ENCODE measurements around the gene ASCL2. TPM values are rescaled to one million over a fixed set of nuclear protein-coding genes. Genes with fewer than 3 reads are reported as not detected.

The ASCL2 gene
- total RNA-seq, 1 donor from 2014 or later = 0.54 TPM

DNA sequence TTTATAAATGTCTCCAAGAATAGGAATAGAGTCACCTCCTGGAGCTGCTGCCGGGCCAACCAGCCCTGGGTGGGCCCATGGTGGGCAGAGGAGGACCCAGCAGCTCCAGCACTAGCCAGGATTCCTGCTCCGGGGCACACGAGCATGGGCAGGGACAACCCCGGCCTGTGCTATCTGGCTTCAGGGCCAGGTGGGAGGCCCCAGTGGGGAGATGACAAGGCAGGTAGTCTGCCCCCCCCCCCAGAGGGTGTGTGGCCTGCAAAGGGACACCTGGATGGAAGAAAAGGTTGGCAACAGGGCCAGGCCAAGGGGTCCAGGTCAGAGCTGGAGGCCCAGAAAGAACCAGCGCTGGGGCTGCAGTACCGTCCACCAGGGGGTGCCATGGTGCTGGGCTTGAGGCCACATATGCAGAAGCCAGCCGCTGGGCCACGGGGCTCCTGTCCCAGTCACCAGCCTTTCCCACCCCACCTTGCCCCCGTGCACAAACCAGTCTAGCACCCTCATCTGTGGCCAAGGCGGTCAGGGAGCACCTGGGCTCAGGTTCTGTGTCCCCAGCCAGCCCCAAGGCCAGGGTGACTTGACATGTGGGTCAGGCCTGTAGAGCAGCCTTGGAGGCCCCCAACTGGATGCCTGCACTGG, 34.9 kb upstream of the ASCL2 start:
- H3K4me3 Mint-ChIP-seq = no peak overlapping the region
- H3K36me3 Mint-ChIP-seq (ENCODE audit: low read depth) = no peaks in the 10 kb centered on the region
- peak; percentile 69 for DNase-seq (ENCODE audit: low spot score)
- H3K4me1 Mint-ChIP-seq (ENCODE audit: low read depth) = peaks cover 33% of the 10 kb centered on the region
- intact Hi-C loops (cut with micrococcal nuclease) = loop anchor here (1.0 kb wide), 5 partner anchors 72 to 226 kb away; partner anchors contain the start of genes CD81 and TSSC4
- H3K27ac Mint-ChIP-seq = no peak overlapping the region
- no peaks in the 10 kb centered on the region for H3K27me3 Mint-ChIP-seq (ENCODE audit: insufficient read depth)
- no peaks in the 10 kb centered on the region for H3K9me3 Mint-ChIP-seq

DNA sequence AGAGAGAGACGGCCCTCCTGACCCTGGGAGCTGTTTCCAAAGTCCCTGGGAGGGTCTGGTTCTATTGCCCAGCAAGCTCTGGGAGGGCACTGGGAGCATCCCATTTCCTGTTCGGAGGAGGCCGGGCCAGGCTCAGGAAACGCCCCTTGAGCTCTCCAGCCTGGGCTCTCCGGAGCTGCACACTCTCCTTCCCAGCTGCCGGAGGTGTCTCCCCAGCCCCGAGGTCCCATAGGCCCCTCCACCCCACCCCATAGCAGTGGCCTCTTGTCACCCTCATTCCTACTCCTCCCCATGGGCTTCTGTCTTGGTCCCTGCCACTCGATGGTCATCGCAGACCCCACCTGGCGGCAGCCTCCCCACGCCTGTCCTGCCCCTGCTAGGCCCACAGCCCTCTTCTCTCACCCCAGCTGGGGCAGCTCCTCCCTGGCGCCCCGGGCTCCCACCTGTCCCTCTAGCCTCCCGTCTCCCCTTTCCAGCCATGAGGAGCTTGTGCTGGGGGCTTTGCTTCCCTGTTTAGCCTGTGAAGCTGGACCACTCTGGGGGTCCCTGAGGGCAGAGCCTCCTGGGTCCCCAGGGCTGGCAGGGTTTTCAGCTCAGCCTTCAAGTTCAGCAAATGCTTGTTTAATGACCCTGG, 34.2 kb upstream of the ASCL2 start:
- H3K4me3 Mint-ChIP-seq = no peak overlapping the region
- H3K36me3 Mint-ChIP-seq (ENCODE audit: low read depth) = no peaks in the 10 kb centered on the region
- peaks cover 34% of the 10 kb centered on the region for H3K4me1 Mint-ChIP-seq (ENCODE audit: low read depth)
- DNase-seq (ENCODE audit: low spot score) = no peak
- H3K9me3 Mint-ChIP-seq = no peaks in the 10 kb centered on the region
- H3K27ac Mint-ChIP-seq = no peak overlapping the region
- no peaks in the 10 kb centered on the region for H3K27me3 Mint-ChIP-seq (ENCODE audit: insufficient read depth)
- intact Hi-C loops (cut with micrococcal nuclease) = loop anchor here (1.0 kb wide), 5 partner anchors 73 to 227 kb away; partner anchors contain the start of genes CD81 and TSSC4

DNA sequence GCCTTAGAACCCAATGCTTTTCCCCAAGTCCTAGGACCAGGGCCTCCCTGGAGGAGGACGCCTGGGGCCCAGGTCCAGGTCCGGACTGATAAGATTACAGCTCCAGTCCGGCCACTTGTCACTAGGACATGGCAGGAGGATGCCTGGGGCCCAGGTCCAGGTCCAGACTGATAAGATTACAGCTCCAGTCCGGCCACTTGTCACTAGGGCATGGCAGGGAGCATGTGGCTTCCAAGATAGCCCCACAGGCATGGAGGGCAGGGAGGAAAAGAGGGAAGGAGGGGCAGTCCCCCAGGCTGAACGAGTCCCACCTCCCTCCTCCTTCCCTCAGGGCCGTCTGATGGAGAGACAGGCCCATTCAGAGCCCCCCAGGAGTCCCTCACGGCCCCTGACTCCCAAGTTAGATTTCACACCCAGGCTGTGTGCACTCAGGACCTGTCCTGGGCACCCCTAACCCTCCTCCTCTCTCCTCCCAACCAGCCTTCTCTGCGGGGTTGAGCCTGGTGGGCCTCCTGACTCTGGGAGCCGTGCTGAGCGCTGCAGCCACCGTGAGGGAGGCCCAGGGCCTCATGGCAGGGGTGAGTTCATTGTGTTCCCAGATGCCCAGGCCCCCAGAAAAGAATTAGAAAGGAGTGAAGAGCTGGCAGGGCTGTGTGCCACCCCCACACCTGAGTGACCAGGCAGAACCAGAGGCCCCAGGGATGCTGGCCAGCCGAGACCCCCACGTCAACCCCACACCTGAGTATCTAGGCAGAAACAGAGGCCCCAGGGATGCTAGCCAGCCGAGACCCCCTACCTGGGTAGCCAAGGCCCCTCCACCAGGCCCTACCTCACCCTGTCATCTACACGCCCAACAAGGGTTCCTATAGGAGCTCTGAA, 33.5 kb upstream of the ASCL2 start:
- Mint-ChIP-seq H3K4me1 (ENCODE audit: low read depth) (peaks cover 39% of the 10 kb centered on the region), H3K9me3 (no peaks in the 10 kb centered on the region), H3K27ac (no peak overlapping the region), H3K36me3 (ENCODE audit: low read depth) (no peaks in the 10 kb centered on the region), H3K4me3 (no peak overlapping the region), H3K27me3 (ENCODE audit: insufficient read depth) (no peaks in the 10 kb centered on the region)
- no peak for DNase-seq (ENCODE audit: low spot score)
- intact Hi-C loops (cut with micrococcal nuclease) = loop anchor here (2.0 kb wide), 1 partner anchor 581 kb away; the partner anchor contains the start of gene CDKN1C

DNA sequence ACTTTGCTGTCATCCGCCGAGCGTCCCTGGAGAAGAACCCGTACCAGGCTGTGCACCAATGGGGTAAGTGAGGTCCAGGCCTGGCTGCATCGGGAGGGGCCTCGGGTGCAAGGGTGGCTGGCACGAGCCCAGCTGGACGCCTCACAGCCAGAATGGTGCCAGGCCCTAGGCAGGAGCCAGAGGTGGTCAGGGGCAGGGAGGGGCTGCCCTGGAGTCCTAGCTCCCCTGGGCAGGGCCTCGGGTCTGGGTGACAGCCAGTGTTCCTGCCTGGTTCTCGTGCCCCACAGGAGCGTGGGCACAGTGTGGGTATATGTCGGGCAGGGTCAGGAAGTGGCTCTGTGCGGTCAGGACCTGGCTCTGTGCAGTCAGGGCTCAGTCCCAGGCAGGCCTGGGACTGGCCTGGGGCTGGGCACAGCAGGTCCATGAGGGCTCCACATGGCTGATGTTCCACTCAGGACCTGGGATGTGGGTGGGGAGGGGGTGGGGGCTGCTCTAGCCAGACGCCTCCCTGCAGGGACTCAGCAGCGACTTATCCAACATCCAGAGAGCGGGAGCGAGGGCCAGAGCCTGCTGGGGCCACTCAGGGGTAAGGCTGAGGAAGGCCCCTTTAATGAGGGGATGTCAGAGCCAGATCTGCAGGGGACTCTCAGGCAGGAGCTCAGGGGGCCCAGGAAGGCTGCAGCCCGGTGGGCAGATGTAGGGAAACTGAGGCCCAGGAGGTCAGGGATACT, 32.7 kb upstream of the ASCL2 start:
- H3K4me1 Mint-ChIP-seq (ENCODE audit: low read depth) = peaks cover 39% of the 10 kb centered on the region
- DNase-seq (ENCODE audit: low spot score) = no peak
- H3K36me3 Mint-ChIP-seq (ENCODE audit: low read depth) = no peaks in the 10 kb centered on the region
- peak overlapping the region; percentile 90 for H3K4me3 Mint-ChIP-seq
- intact Hi-C loops (cut with micrococcal nuclease) = loop anchor here (2.0 kb wide), 1 partner anchor 582 kb away; the partner anchor contains the start of gene CDKN1C
- no peaks in the 10 kb centered on the region for H3K27me3 Mint-ChIP-seq (ENCODE audit: insufficient read depth)
- peak overlapping the region; percentile 18 for H3K27ac Mint-ChIP-seq
- no peaks in the 10 kb centered on the region for H3K9me3 Mint-ChIP-seq

DNA sequence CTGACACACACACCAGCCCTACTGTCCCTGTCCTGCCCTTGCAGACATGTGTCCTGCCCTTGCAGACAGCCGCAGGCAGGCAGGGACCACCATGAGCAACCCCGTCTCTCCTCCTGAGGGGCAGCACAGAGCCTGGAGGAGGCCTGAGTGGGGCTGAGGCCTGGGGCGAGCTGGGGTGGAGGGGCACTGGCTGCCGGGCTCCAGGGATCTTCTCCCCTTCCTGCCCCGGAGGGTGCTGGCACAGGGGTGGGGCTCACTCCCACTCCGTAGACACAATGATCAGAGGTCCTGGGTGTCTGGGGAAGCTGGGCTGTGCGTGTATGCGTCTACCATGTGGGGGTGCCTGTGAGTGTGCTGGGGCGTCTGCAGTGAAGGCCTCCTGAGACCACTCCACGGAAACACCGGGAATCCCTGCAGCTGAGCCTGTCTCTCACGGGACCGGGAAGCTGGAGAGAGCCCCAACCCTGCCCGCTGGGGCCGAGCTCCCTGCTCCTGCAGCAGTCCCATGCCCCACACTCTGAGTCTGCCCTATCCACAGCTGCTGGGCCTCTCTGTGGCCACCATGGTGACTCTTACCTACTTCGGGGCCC, 32.0 kb upstream of the ASCL2 start:
- no peaks in the 10 kb centered on the region for H3K36me3 Mint-ChIP-seq (ENCODE audit: low read depth)

DNA sequence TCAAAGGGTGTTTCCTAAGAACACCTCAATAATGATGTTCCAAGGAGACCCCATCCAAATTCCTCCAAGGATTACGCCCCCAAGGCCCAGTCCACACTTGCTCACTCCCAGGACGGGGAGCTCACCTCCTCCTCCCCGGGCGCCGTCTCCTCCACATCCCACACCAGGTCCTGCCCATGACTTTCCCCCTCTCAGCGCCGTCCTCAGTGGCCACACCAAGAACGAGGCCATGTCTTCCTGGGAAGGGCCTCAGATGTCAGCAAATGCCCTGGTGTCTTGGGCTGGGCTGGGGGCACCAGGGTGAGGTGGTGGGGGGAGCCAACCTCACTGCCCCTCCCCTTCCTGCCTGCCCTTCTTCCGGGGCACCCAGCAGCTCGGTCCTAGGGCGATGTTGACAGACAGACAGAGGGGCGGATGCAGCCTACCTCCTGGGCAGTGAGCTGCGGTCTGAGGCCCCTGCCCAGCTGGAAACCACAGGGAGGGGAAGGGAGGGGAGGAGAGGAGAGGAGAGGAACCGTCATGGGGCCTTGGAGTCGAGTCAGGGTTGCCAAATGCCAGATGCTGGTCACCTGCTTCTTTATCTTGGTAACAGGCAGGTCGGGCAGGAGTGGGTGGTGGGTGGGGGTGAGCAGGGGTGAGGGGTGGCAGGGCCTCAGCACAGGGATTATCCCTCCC, 31.4 kb upstream of the ASCL2 start, which contains the start of the genes C11orf21 and TSPAN32:
TSS of gene C11orf21 (minus strand) at position 288 of the 675 bp plus-strand sequence. CDS start at position 178, 110 bp downstream.
TSS of gene TSPAN32 (plus strand) at position 383 of the 675 bp plus-strand sequence. CDS start at position 520, 137 bp downstream.
- DNase-seq (ENCODE audit: low spot score) = peak; percentile 57
- H3K27me3 Mint-ChIP-seq (ENCODE audit: insufficient read depth) = no peaks in the 10 kb centered on the region
- peak within 1 kb of the TSS; percentile 91 for H3K27ac Mint-ChIP-seq
- intact Hi-C loops (cut with micrococcal nuclease) = loop anchor here (1.0 to 2.0 kb wide), 2 partner anchors 118 to 583 kb away; partner anchors contain the start of gene CDKN1C
- H3K4me3 Mint-ChIP-seq = peak within 1 kb of the TSS; percentile 90
- H3K9me3 Mint-ChIP-seq = no peaks in the 10 kb centered on the region
- H3K36me3 Mint-ChIP-seq (ENCODE audit: low read depth) = no peaks in the 10 kb centered on the region
- H3K4me1 Mint-ChIP-seq (ENCODE audit: low read depth) = peaks cover 39% of the 10 kb centered on the region

More for the DNA sequence above, 32.0 kb upstream of the ASCL2 start:
- H3K4me3 Mint-ChIP-seq = peak overlapping the region; percentile 90
- H3K27ac Mint-ChIP-seq = peak overlapping the region; percentile 18
- intact Hi-C loops (cut with micrococcal nuclease) = loop anchor here (2.0 kb wide), 1 partner anchor 582 kb away; the partner anchor contains the start of gene CDKN1C
- no peaks in the 10 kb centered on the region for H3K27me3 Mint-ChIP-seq (ENCODE audit: insufficient read depth)
- peaks cover 39% of the 10 kb centered on the region for H3K4me1 Mint-ChIP-seq (ENCODE audit: low read depth)
- DNase-seq (ENCODE audit: low spot score) = no peak
- H3K9me3 Mint-ChIP-seq = no peaks in the 10 kb centered on the region

DNA sequence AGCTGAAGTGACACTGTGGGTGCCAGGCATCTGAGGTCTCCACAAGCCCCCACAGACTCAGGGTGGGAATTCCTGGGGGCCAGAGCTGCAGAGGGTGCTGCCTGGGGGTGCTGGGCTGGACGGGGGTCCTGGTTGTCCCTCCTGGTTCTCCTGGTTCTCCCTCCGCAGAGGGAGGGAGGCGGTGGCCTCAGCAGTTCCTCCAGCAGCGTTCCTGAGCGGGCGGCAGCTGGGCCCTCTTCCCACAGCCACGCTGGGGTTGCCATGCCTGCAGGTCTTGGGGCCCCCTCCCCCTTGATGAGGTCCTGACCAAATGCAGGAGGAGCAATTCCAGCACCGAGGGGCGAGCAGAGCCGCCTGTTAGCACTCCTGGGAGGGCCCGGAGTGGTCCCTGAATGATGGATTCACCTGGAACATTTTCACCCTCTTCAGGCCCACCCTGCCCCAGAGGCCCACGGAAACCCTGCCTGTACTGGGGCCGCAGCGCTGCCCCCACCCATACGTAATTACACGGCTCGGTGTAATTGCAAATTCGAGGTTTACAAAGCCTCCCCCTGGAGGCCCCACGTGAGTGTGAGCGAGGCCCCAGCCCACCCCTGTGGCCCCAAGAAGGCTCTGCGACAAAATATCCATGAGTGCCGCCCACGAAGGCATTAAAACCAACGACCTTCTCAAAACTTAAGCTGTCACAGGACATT, 30.7 kb upstream of the ASCL2 start:
- Mint-ChIP-seq H3K27me3 (ENCODE audit: insufficient read depth) (no peaks in the 10 kb centered on the region), H3K27ac (peak overlapping the region; percentile 91), H3K4me1 (ENCODE audit: low read depth) (peaks cover 33% of the 10 kb centered on the region), H3K9me3 (no peaks in the 10 kb centered on the region), H3K36me3 (ENCODE audit: low read depth) (no peaks in the 10 kb centered on the region), H3K4me3 (peak overlapping the region; percentile 90)
- DNase-seq (ENCODE audit: low spot score) = no peak
- intact Hi-C loops (cut with micrococcal nuclease) = loop anchor here (1.0 kb wide), 2 partner anchors 36 to 118 kb away; no protein-coding TSS in a partner anchor

DNA sequence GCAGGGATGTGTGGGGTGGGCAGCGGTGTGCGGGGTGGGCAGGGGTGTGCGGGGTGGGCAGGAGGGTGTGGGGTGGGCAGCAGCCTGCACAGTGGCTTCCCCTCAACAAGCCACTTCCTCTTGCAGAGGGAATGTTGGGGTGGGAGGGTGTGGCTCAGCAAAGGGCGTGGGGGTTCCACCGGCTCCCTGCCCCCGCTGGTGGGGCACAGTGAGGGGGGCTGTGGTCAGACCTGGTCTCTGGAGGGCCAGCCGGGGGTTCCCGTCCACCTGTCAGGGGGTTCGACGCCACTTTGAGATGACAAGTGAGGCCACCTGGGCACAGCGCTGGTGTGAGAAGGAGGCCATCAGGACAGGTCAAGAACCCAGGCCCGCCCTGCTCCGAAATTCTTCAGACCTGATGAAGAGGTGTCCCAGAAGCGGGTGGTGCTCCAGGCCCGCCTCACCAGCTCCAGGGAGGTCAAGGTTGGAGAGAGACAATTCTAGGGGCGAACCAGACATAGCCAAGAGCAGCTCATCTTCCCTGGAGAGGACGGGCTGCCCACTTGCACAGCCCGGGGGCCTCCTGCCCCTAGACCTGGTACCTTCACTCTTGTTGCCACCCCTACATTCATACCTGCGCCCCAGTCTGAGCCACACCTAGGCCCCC, 30.0 kb upstream of the ASCL2 start:
- DNase-seq (ENCODE audit: low spot score) = no peak
- H3K27ac Mint-ChIP-seq = peak overlapping the region; percentile 40

DNA sequence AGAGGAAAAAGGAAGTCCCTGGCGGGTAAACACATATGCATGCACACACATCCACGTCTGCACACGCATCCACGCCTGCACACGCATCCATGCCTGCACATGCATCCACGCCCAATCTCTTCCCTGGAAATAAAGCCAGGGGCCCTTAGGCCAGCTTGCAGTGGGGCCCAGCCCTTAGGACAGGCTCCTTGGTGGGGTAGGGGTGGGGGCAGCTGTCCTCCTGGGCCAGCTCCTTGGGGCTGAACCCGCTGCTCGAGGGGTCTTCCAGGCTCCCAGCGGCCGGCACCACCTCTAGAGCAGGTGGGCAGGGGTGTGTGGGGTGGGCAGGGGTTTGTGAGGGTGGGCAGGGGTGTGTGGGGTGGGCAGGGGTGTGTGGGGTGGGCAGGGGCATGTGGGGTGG, 29.4 kb upstream of the ASCL2 start:
- DNase-seq (ENCODE audit: low spot score) = no peak
- Mint-ChIP-seq H3K27ac (no peak overlapping the region), H3K4me3 (no peak overlapping the region), H3K27me3 (ENCODE audit: insufficient read depth) (no peaks in the 10 kb centered on the region), H3K9me3 (no peaks in the 10 kb centered on the region), H3K4me1 (ENCODE audit: low read depth) (peaks cover 25% of the 10 kb centered on the region), H3K36me3 (ENCODE audit: low read depth) (no peaks in the 10 kb centered on the region)
- intact Hi-C loops (cut with micrococcal nuclease) = loop anchor here (1.0 kb wide), 1 partner anchor 34 kb away; no protein-coding TSS in a partner anchor

More for the DNA sequence above, 30.0 kb upstream of the ASCL2 start:
- no peaks in the 10 kb centered on the region for H3K36me3 Mint-ChIP-seq (ENCODE audit: low read depth)
- H3K27me3 Mint-ChIP-seq (ENCODE audit: insufficient read depth) = no peaks in the 10 kb centered on the region
- H3K4me1 Mint-ChIP-seq (ENCODE audit: low read depth) = peaks cover 27% of the 10 kb centered on the region
- peak overlapping the region; percentile 90 for H3K4me3 Mint-ChIP-seq
- no peaks in the 10 kb centered on the region for H3K9me3 Mint-ChIP-seq
- intact Hi-C loops (cut with micrococcal nuclease) = loop anchor here (1.0 kb wide), 1 partner anchor 35 kb away; no protein-coding TSS in a partner anchor

DNA sequence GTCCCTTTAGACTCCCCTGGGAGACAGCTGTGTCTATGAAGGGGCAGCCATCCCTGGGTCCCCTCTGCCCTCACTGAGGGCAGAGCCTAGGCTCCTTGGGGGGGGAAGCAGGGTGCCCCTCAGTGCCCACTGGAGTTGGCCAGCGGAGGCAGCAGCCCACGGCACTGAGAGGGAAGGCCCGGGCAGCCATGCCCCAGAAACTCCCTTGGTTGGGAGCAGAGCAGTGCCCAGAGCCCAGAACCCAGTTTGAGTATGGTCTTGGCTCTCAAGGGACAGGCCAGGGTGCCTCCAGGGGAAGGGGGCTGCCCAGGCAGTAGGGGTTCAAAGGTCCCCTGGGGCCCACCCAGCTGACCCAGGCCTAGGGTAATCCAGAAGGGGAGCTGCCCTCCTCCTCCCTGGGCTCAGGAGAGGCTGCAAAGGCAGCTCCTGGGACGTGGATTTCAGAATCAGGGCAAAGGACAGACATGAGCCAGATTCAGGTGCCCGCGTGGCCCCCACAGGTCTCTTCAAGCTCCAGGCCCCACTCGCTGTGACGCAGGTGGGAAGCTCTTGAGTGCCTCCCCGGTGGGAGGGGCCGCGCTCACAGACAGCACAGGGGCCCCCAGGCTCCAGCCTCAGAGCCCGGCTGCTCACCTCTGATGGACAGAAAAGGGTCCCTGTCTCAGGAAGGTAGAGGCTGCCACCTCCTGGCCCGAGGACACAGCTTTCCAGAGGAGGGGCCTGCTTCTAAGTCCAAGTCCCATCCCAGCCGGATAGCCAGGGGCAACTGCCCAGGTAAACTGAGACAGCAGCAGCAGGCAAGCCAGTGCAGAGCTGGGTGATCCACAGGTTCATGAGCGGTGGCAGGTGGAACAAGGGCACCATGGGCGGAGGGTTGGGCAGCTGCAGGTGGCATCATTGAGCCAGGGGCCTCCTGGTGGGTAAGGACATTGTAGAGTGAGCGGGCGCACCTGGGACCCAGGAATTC, 28.7 kb upstream of the ASCL2 start:
- peaks cover 25% of the 10 kb centered on the region for H3K4me1 Mint-ChIP-seq (ENCODE audit: low read depth)
- H3K4me3 Mint-ChIP-seq = peak overlapping the region; percentile 45
- intact Hi-C loops (cut with micrococcal nuclease) = no loop called here
- H3K27ac Mint-ChIP-seq = peak overlapping the region; percentile 48
- DNase-seq (ENCODE audit: low spot score) = no peak
- no peaks in the 10 kb centered on the region for H3K9me3 Mint-ChIP-seq
- H3K36me3 Mint-ChIP-seq (ENCODE audit: low read depth) = no peaks in the 10 kb centered on the region
- no peaks in the 10 kb centered on the region for H3K27me3 Mint-ChIP-seq (ENCODE audit: insufficient read depth)
